LHCN-M2 (cell line): ENCODE measurements around the gene KRTAP4-5. TPM values are rescaled to one million over a fixed set of nuclear protein-coding genes. Genes with fewer than 3 reads are reported as not detected.
"Not testable (repeated sequence)": the region's sequence is repeated elsewhere in the genome, so short reads cannot be mapped to it uniquely, and the experiment has no call there.

ENCODE experiments used
- DNase-seq: peaks from one replicate; pipeline ENCODE4 v3.0.0-alpha.2; 2012; ENCODE audit warnings: low read depth
- total RNA-seq: library from RNA; depleted of rRNA; stranded (reverse); fragments of >200 nt; gene quantifications from 2 replicates; pipeline ENCODE4 v1.2.3, GENCODE V29; 2014; rRNA removed

KRTAP4-5 gene
- total RNA-seq, 1 experiment from 2014 or later, result not detected

- DNase-seq, result not testable (repeated sequence)
Observed at GRCh38 chr17:41108728-41109386, 40.8 kb downstream of the KRTAP4-5 start.

- DNase-seq, result no peak
Observed at GRCh38 chr17:41107941-41108450, 41.6 kb downstream of the KRTAP4-5 start.

GRCh38 chr17:41105347-41105746 is 44.3 kb downstream of the KRTAP4-5 start, which contains the start of gene KRTAP4-9:
Gene KRTAP4-9 (plus strand): TSS chr17:41105389. CDS start chr17:41105389, 0 bp downstream.
- DNase-seq, result peak; percentile 49

- peak; percentile 38 for DNase-seq
Observed at GRCh38 chr17:41104386-41105038, 45.1 kb downstream of the KRTAP4-5 start.

- no peak for DNase-seq
Observed at GRCh38 chr17:41103896-41104295, 45.7 kb downstream of the KRTAP4-5 start.

- DNase-seq, result peak; percentile 41
Observed at GRCh38 chr17:41101586-41102259, 47.9 kb downstream of the KRTAP4-5 start, which contains the start of gene KRTAP4-16. Gene KRTAP4-16 (minus strand): TSS chr17:41102209. CDS start chr17:41102209, 0 bp downstream.

GRCh38 chr17:41099682-41100480 is 49.7 kb downstream of the KRTAP4-5 start:
- peak; percentile 54 for DNase-seq

Other genes starting within 250 kb of the KRTAP4-5 start
- gene KRT23, start 212.2 kb downstream of the KRTAP4-5 start, total RNA-seq, result not detected in 2 replicates
- not detected in 2 replicates for gene KRT39, start 182.9 kb downstream of the KRTAP4-5 start, total RNA-seq
- not detected in 2 replicates for gene KRT40, start 165.5 kb downstream of the KRTAP4-5 start, total RNA-seq
- gene KRTAP3-3, start 155.7 kb downstream of the KRTAP4-5 start, total RNA-seq, result not detected in 2 replicates
- not detected in 2 replicates for gene KRTAP3-2, start 149.9 kb downstream of the KRTAP4-5 start, total RNA-seq
- gene KRTAP3-1, start 140.7 kb downstream of the KRTAP4-5 start, total RNA-seq, result not detected in 2 replicates
- gene KRTAP1-5, start 122.6 kb downstream of the KRTAP4-5 start, total RNA-seq, result 2.8 and 6.0 TPM in 2 replicates
- not detected in 2 replicates for gene KRTAP1-4, start 119.6 kb downstream of the KRTAP4-5 start, total RNA-seq
- gene KRTAP1-3, start 115.0 kb downstream of the KRTAP4-5 start, total RNA-seq, result not detected in 2 replicates
- gene KRTAP1-1, start 108.4 kb downstream of the KRTAP4-5 start, total RNA-seq, result not detected in 2 replicates
- gene KRTAP2-1, start 102.5 kb downstream of the KRTAP4-5 start, total RNA-seq, result not detected in 2 replicates
- not detected in 2 replicates for gene KRTAP2-2, start 94.6 kb downstream of the KRTAP4-5 start, total RNA-seq
- 0.80 and 3.4 TPM in 2 replicates for gene KRTAP2-3, start 89.7 kb downstream of the KRTAP4-5 start, total RNA-seq
- not detected in 2 replicates for gene KRTAP2-4, start 83.9 kb downstream of the KRTAP4-5 start, total RNA-seq
- not detected in 2 replicates for gene KRTAP4-7, start 65.7 kb downstream of the KRTAP4-5 start, total RNA-seq
- not detected in 2 replicates for gene KRTAP4-8, start 51.7 kb downstream of the KRTAP4-5 start, total RNA-seq
- gene KRTAP4-16, start 47.6 kb downstream of the KRTAP4-5 start, total RNA-seq, result not detected in 2 replicates
- not detected in 2 replicates for gene KRTAP4-9, start 44.4 kb downstream of the KRTAP4-5 start, total RNA-seq
- gene KRTAP4-11, start 31.5 kb downstream of the KRTAP4-5 start, total RNA-seq, result not detected in 2 replicates
- not detected in 2 replicates for gene KRTAP4-12, start 25.6 kb downstream of the KRTAP4-5 start, total RNA-seq
- gene KRTAP4-6, start 9.3 kb downstream of the KRTAP4-5 start, total RNA-seq, result not detected in 2 replicates
- gene KRTAP4-4, start 10.9 kb upstream of the KRTAP4-5 start, total RNA-seq, result not detected in 2 replicates
- gene KRTAP4-3, start 18.4 kb upstream of the KRTAP4-5 start, total RNA-seq, result not detected in 2 replicates
- not detected in 2 replicates for gene KRTAP4-2, start 28.4 kb upstream of the KRTAP4-5 start, total RNA-seq
- gene KRTAP4-1, start 35.1 kb upstream of the KRTAP4-5 start, total RNA-seq, result not detected in 2 replicates
- gene KRTAP9-1, start 40.1 kb upstream of the KRTAP4-5 start, total RNA-seq, result not detected in 2 replicates
- gene KRTAP9-2, start 76.8 kb upstream of the KRTAP4-5 start, total RNA-seq, result not detected in 2 replicates
- gene KRTAP9-3, start 82.6 kb upstream of the KRTAP4-5 start, total RNA-seq, result not detected in 2 replicates
- not detected in 2 replicates for gene KRTAP9-8, start 88.2 kb upstream of the KRTAP4-5 start, total RNA-seq
- gene KRTAP9-4, start 99.9 kb upstream of the KRTAP4-5 start, total RNA-seq, result not detected in 2 replicates
- not detected in 2 replicates for gene KRTAP9-9, start 105.6 kb upstream of the KRTAP4-5 start, total RNA-seq
- gene KRTAP9-6, start 115.6 kb upstream of the KRTAP4-5 start, total RNA-seq, result not detected in 2 replicates
- gene KRTAP9-7, start 125.9 kb upstream of the KRTAP4-5 start, total RNA-seq, result not detected in 2 replicates
- not detected in 2 replicates for gene KRTAP29-1, start 153.0 kb upstream of the KRTAP4-5 start, total RNA-seq
- gene KRTAP16-1, start 159.5 kb upstream of the KRTAP4-5 start, total RNA-seq, result not detected in 2 replicates
- gene KRTAP17-1, start 165.9 kb upstream of the KRTAP4-5 start, total RNA-seq, result not detected in 2 replicates
- gene KRT33A, start 201.0 kb upstream of the KRTAP4-5 start, total RNA-seq, result not detected in 2 replicates
- gene KRT33B, start 220.0 kb upstream of the KRTAP4-5 start, total RNA-seq, result not detected in 2 replicates
- gene KRT34, start 232.5 kb upstream of the KRTAP4-5 start, total RNA-seq, result 0.29 and 1.0 TPM in 2 replicates
- gene KRT31, start 247.8 kb upstream of the KRTAP4-5 start, total RNA-seq, result not detected in 2 replicates